Measurements from ENCODE around the gene DEPDC5. TPM values are rescaled to one million over a fixed set of nuclear protein-coding genes. Genes with fewer than 3 reads are reported as not detected.
"Not testable (repeated sequence)": the region's sequence is repeated elsewhere in the genome, so short reads cannot be mapped to it uniquely, and the experiment has no call there.

Gene DEPDC5
- total and polyA plus RNA-seq, 2 donors (not counting 1 experiment from before 2014, with no cell fraction given), result 35.5 to 124 TPM

GRCh38 chr22:31757265-31757664 is 3.4 kb downstream of the DEPDC5 start:
- POLR2A ChIA-PET, result no interaction called here
- intact Hi-C loops (cut with micrococcal nuclease), result no loop called here

GRCh38 chr22:31758860-31759259 is 5.0 kb downstream of the DEPDC5 start:
- not testable (repeated sequence) for H3K27me3 Mint-ChIP-seq
- CTCF ChIA-PET, result interaction anchor here (1.1 kb wide), 1 partner anchor 9 kb away, joined by 3 read pairs; the partner anchor contains the start of gene PRR14L

More at GRCh38 chr22:31757265-31757664, 3.4 kb downstream of the DEPDC5 start:
- Histone ChIP-seq H3K36me3 (replicated peaks in 1 of 2; ENCODE audit: control extremely low read depth in 1 of 2, control insufficient read depth in 1 of 2, extremely low read depth in 1 of 2, insufficient read depth in 2 of 2, low read length in 1 of 2) (peaks cover 5 to 19% of the 10 kb centered on the region in 2 experiments), H3K4me1 (ENCODE audit: control insufficient read depth in 2 of 2, insufficient read depth in 2 of 2, low read length in 2 of 2) (peaks cover 17 to 20% of the 10 kb centered on the region in 2 donors), H3K27ac (ENCODE audit: low read length in 2 of 2) (no peak overlapping the region), H3K27me3 (replicated peaks in 1 of 4; ENCODE audit: control extremely low read depth in 1 of 4, control insufficient read depth in 3 of 4, insufficient read depth in 4 of 4, low read length in 3 of 4) (no peaks in the 10 kb centered on the region), H2AFZ (ENCODE audit: insufficient read depth, low read depth, low read length, poor library complexity, severe bottlenecking) (no peak overlapping the region), H3K4me3 (ENCODE audit: control extremely low read depth in 1 of 5, extremely low read depth in 1 of 5, insufficient read depth in 1 of 5, low read depth in 2 of 5, low read length in 4 of 5) (no peak overlapping the region), H3K79me2 (ENCODE audit: control insufficient read depth, insufficient read depth, low read length) (peaks cover 24% of the 10 kb centered on the region), H3K4me2 (replicated peaks; ENCODE audit: low read depth, low read length, poor library complexity, severe bottlenecking) (no peak overlapping the region), H4K20me1 (ENCODE audit: control insufficient read depth, insufficient read depth, low read length, poor library complexity, severe bottlenecking) (no peaks in the 10 kb centered on the region), H3K9ac (ENCODE audit: low read length) (no peak overlapping the region), H3K9me3 (ENCODE audit: control extremely low read depth in 1 of 3, control insufficient read depth in 2 of 3, insufficient read depth in 1 of 3, low read length in 2 of 3) (no peaks in the 10 kb centered on the region)
- TF ChIP-seq EZH2 (IDR thresholded peaks at IDR 0.05; ENCODE audit: borderline replicate concordance, insufficient read depth, low read depth, low read length, poor library complexity, severe bottlenecking), result no peak
- TF ChIP-seq CTCF (IDR thresholded peaks at IDR 0.05), result no peak
- WGBS (ENCODE audit: insufficient coverage), result no CpG with 5 or more reads among the region's 1 CpG
- no peaks in the 10 kb centered on the region for H3K9me3 Mint-ChIP-seq (ENCODE audit: insufficient read depth)
- H3K4me3 Mint-ChIP-seq, result no peak overlapping the region
- H3K4me1 Mint-ChIP-seq, result peaks cover 28% of the 10 kb centered on the region
- CTCF ChIA-PET, result no interaction called here
- H3K27ac Mint-ChIP-seq, result no peak overlapping the region
- H3K27me3 Mint-ChIP-seq, result no peaks in the 10 kb centered on the region
- ATAC-seq (ENCODE audit: low read depth), result no peak
- DNase-seq, result no peak

More at GRCh38 chr22:31758860-31759259, 5.0 kb downstream of the DEPDC5 start:
- H3K27ac ChIP-seq (ENCODE audit: low read length in 2 of 2); H3K27me3 ChIP-seq (replicated peaks in 1 of 4; ENCODE audit: control extremely low read depth in 1 of 4, control insufficient read depth in 3 of 4, insufficient read depth in 4 of 4, low read length in 3 of 4); H3K9me3 ChIP-seq (ENCODE audit: control extremely low read depth in 1 of 3, control insufficient read depth in 2 of 3, insufficient read depth in 1 of 3, low read length in 2 of 3); H3K4me1 ChIP-seq (ENCODE audit: control insufficient read depth in 2 of 2, insufficient read depth in 2 of 2, low read length in 2 of 2); H3K27ac Mint-ChIP-seq; H3K9ac ChIP-seq (ENCODE audit: low read length); POLR2A ChIA-PET; H3K4me2 ChIP-seq (replicated peaks; ENCODE audit: low read depth, low read length, poor library complexity, severe bottlenecking); H3K4me3 ChIP-seq (ENCODE audit: control extremely low read depth in 1 of 5, extremely low read depth in 1 of 5, insufficient read depth in 1 of 5, low read depth in 2 of 5, low read length in 4 of 5); H3K9me3 Mint-ChIP-seq (ENCODE audit: insufficient read depth); H4K20me1 ChIP-seq (ENCODE audit: control insufficient read depth, insufficient read depth, low read length, poor library complexity, severe bottlenecking); DNase-seq; H2AFZ ChIP-seq (ENCODE audit: insufficient read depth, low read depth, low read length, poor library complexity, severe bottlenecking); intact Hi-C loops (cut with micrococcal nuclease); H3K4me3 Mint-ChIP-seq; ATAC-seq (ENCODE audit: low read depth): not testable (repeated sequence)
- peaks cover 24% of the 10 kb centered on the region for H3K79me2 ChIP-seq (ENCODE audit: control insufficient read depth, insufficient read depth, low read length)
- H3K4me1 Mint-ChIP-seq, result peaks cover 14% of the 10 kb centered on the region
- peaks cover 5 to 19% of the 10 kb centered on the region in 2 experiments for H3K36me3 ChIP-seq (replicated peaks in 1 of 2; ENCODE audit: control extremely low read depth in 1 of 2, control insufficient read depth in 1 of 2, extremely low read depth in 1 of 2, insufficient read depth in 2 of 2, low read length in 1 of 2)
- WGBS (ENCODE audit: insufficient coverage), result 98% methylated on average over 5 of the region's 5 CpGs

Measured in B cell (primary cell).